ENCODE data around the gene SHISAL1.

The SHISAL1 gene

DNA sequence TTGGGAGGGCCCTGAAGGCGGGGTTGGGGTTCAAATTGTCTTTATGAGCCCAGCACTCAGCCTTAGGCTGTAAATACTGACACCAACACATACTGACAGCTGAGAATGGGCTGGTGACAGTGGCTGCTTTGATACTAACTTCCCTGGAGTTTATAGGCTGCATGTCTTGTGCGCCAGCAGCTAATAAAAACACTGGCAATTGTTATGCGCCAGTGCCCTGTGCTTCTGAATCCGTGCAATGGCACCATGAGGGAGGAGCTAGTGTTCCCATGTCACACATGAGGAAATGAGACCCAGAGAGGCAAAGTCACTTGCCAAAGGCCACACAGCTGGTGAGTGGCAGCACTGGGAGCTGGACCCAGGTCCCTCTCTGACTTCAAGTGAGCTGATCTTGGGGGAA, 23.8 kb downstream of the SHISAL1 start:
- Histone ChIP-seq H3K9me3 (ENCODE audit: low read length) (no peaks in the 10 kb centered on the region), H3K4me3 (ENCODE audit: low read depth, low read length, poor library complexity, severe bottlenecking) (no peak overlapping the region), H3F3A (ENCODE audit: insufficient read depth, low read length) (no peaks in the 10 kb centered on the region), H3K36me3 (ENCODE audit: insufficient read depth, low read length) (no peaks in the 10 kb centered on the region), H3K9me2 (ENCODE audit: low read depth, low read length) (no peaks in the 10 kb centered on the region), H2AFZ (ENCODE audit: low read length) (no peak overlapping the region), H4K20me1 (ENCODE audit: insufficient read depth, low read length) (no peaks in the 10 kb centered on the region), H3K4me2 (ENCODE audit: low read length) (no peak overlapping the region), H3K79me2 (ENCODE audit: insufficient read depth, low read length) (no peaks in the 10 kb centered on the region), H3K27me3 (ENCODE audit: insufficient read depth, low read length) (peaks cover 5% of the 10 kb centered on the region; the same call in 1 of the 2 replicates), H3K4me1 (ENCODE audit: insufficient read depth, low read length, severe bottlenecking) (no peaks in the 10 kb centered on the region), H3K9ac (ENCODE audit: low read length) (no peak overlapping the region), H3K27ac (ENCODE audit: low read depth, low read length, poor library complexity, severe bottlenecking) (no peak overlapping the region)
- TF ChIP-seq CTCF (IDR thresholded peaks at IDR 0.05; ENCODE audit: low read length): no peak

- no peak overlapping the region for H2AFZ ChIP-seq (ENCODE audit: low read length)
- no peak overlapping the region for H3K4me3 ChIP-seq (ENCODE audit: low read depth, low read length, poor library complexity, severe bottlenecking)
- H3K9me2 ChIP-seq (ENCODE audit: low read depth, low read length): no peaks in the 10 kb centered on the region
- H3K36me3 ChIP-seq (ENCODE audit: insufficient read depth, low read length): no peaks in the 10 kb centered on the region
- H3K4me2 ChIP-seq (ENCODE audit: low read length): no peak overlapping the region
- H3K9ac ChIP-seq (ENCODE audit: low read length): no peak overlapping the region
- no peaks in the 10 kb centered on the region for H3K79me2 ChIP-seq (ENCODE audit: insufficient read depth, low read length)
- TF ChIP-seq EZH2 (IDR thresholded peaks at IDR 0.05; ENCODE audit: borderline replicate concordance, low read length): no peak
- no peak for TF ChIP-seq CTCF (IDR thresholded peaks at IDR 0.05; ENCODE audit: low read length)
- no peaks in the 10 kb centered on the region for H3F3A ChIP-seq (ENCODE audit: insufficient read depth, low read length)
- no peaks in the 10 kb centered on the region for H3K9me3 ChIP-seq (ENCODE audit: low read length)
- H4K20me1 ChIP-seq (ENCODE audit: insufficient read depth, low read length): no peaks in the 10 kb centered on the region
- no peak overlapping the region for H3K27ac ChIP-seq (ENCODE audit: low read depth, low read length, poor library complexity, severe bottlenecking)
- H3K27me3 ChIP-seq (ENCODE audit: insufficient read depth, low read length): 0 out of 2 replicates have a peak, but pooled peaks cover 5% of the 10 kb centered on the region
- no peaks in the 10 kb centered on the region for H3K4me1 ChIP-seq (ENCODE audit: insufficient read depth, low read length, severe bottlenecking)
These were observed 25.0 kb downstream of the SHISAL1 start for GRCh38 chr22:44287741-44288140.

- TF ChIP-seq CTCF (IDR thresholded peaks at IDR 0.05; ENCODE audit: low read length): no peak
- TF ChIP-seq EZH2 (IDR thresholded peaks at IDR 0.05; ENCODE audit: borderline replicate concordance, low read length): no peak
- H3K4me2 ChIP-seq (ENCODE audit: low read length): no peak overlapping the region
These were observed 25.5 kb downstream of the SHISAL1 start for GRCh38 chr22:44287121-44287693.

More at GRCh38 chr22:44287121-44287693, 25.5 kb downstream of the SHISAL1 start:
- Histone ChIP-seq H3K27ac (ENCODE audit: low read depth, low read length, poor library complexity, severe bottlenecking) (no peak overlapping the region), H3F3A (ENCODE audit: insufficient read depth, low read length) (no peaks in the 10 kb centered on the region), H2AFZ (ENCODE audit: low read length) (no peak overlapping the region), H3K4me1 (ENCODE audit: insufficient read depth, low read length, severe bottlenecking) (no peaks in the 10 kb centered on the region), H4K20me1 (ENCODE audit: insufficient read depth, low read length) (no peaks in the 10 kb centered on the region), H3K79me2 (ENCODE audit: insufficient read depth, low read length) (no peaks in the 10 kb centered on the region), H3K27me3 (ENCODE audit: insufficient read depth, low read length) (0 out of 2 replicates have a peak, but pooled peaks cover 5% of the 10 kb centered on the region), H3K4me3 (ENCODE audit: low read depth, low read length, poor library complexity, severe bottlenecking) (no peak overlapping the region), H3K9me2 (ENCODE audit: low read depth, low read length) (no peaks in the 10 kb centered on the region), H3K9ac (ENCODE audit: low read length) (no peak overlapping the region), H3K9me3 (ENCODE audit: low read length) (no peaks in the 10 kb centered on the region), H3K36me3 (ENCODE audit: insufficient read depth, low read length) (no peaks in the 10 kb centered on the region)
